ENCODE data around the gene ZNF682.
A peak's percentile ranks its signal among the peaks of the same experiment; 100 is the strongest.
"Not testable (repeated sequence)": the region's sequence is repeated elsewhere in the genome, so short reads cannot be mapped to it uniquely, and the experiment has no call there.

Gene ZNF682

DNA sequence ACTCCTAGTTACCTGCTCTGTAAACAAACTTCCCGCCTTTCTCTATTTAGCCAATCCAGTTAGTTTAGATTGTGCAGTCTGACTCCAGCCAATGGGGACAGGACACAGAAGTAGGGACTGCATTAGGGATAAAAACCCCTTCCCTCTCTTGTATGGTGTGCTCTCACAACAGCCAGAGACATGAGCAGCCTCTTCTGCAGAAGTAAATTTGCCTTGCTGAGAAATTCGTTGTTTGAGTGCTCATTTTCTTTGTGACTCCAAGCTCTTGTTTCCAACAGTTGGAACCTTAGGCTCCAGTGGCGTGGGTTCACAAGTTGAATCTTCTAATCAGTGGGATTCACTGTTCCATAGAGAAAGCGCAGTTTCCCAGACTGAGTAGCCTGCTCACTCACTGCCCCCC lies 72.4 kb downstream of the ZNF682 start:
- no peak for DNase-seq

DNA sequence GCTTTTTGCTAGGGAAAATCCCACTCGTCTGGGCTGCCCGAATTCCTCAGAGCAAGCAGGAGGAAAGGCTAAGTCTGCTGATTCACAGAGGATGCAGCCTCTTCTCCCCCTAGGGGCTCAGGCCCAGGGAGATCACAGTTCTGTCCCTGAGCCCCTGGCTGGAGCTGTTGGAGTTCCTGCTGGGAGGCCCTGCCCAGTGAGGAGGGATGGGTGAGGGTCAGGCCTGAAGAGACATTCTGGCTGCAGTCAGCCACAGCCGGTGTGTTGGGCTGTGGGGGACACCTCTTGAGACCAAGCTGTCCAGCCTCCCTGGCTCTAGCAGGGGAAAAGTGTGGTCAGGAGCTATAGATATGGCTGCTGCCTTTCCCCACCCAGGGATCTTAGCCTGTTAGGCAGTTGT lies 73.2 kb downstream of the ZNF682 start:
- not testable (repeated sequence) for DNase-seq

DNA sequence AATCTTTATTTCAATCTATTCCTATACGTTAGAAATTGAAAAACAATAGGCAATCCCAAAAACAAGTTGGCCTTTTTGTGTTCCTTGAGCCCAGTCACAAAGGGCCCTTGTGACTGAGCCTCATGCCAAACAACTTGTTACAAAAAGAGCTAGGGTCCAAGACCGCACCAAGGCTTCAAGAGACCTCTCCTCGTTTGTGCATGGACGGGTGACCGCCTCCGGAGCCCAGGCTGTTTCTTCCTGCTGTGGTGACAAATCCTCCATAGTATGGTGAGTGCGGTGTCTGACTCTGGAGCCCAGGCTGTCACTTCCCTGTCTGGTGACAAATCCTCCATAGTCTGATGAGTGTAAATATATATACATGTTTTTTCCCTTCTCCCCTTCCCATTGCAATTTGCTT lies 74.9 kb downstream of the ZNF682 start:
- no peak for DNase-seq

DNA sequence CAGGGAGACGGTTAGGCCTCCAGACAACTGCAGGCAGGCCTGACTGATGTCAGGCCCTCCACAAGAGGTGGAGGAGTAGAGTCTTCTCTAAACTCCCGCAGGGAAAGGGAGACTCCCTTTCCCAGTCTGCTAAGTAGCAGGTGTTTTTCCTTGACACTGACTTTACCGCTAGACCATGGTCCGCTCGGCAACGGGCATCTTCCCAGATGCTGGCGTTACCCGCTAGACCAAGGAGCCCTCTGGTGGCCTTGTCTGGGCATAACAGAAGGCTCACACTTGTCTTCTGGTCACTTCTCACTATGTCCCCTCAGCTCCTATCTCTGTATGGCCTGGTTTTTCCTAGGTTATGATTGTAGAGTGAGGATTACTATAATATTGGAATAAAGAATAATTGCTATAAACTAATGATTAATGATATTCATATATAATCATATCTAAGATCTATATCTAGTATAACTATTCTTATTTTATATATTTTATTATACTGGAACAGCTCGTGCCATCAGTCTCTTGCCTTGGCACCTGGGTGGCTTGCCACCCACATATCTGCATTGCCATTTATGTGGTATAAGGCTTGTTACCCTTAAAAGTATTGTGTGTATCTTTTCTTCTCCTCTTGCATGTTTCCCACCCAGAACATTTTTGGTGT lies 80.0 kb downstream of the ZNF682 start:
- DNase-seq, result peak; percentile 62

GRCh38 chr19:19957766-19958165 lies 81.5 kb downstream of the ZNF682 start:
- DNase-seq, result not testable (repeated sequence)

- DNase-seq, result no peak
These were observed 82.8 kb downstream of the ZNF682 start for GRCh38 chr19:19956434-19957075.

GRCh38 chr19:19955208-19955607 lies 84.1 kb downstream of the ZNF682 start:
- DNase-seq, result no peak

Data from CD4-positive, alpha-beta T cell treated with Interleukin-15 for 1 hour (primary cell).